GM12874 (cell line): ENCODE measurements around the gene GADD45A.

Experiments used
- TF ChIP-seq, protein P1 (sequence below): IDR thresholded peaks from 2 replicates; pipeline ENCODE4 v1.5.1; 2011; ENCODE audit warnings: low read depth, mild to moderate bottlenecking, control low read depth, low read length, moderate library complexity; ENCODE audit not compliant: insufficient read depth

The GADD45A gene

DNA sequence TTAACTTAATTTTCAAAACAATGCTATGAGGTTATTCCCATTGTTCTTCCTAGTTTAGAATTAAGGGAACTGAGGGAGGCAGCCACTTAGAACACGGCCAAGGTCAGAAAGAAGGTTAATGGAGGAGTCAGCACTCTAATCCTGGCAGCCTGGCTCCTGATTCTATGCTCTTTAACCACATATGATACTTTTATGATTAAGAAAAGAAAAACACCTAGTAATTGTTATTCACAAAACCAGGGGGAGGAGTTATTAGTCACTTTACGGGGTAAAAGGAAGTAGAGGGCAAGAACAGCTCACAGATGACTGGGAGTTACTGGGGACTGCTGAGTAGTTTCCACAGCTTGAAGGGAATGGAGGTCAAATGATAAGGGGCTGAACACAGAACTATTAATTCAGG is 38.6 kb downstream of the GADD45A start:
- TF ChIP-seq, protein P1, sequence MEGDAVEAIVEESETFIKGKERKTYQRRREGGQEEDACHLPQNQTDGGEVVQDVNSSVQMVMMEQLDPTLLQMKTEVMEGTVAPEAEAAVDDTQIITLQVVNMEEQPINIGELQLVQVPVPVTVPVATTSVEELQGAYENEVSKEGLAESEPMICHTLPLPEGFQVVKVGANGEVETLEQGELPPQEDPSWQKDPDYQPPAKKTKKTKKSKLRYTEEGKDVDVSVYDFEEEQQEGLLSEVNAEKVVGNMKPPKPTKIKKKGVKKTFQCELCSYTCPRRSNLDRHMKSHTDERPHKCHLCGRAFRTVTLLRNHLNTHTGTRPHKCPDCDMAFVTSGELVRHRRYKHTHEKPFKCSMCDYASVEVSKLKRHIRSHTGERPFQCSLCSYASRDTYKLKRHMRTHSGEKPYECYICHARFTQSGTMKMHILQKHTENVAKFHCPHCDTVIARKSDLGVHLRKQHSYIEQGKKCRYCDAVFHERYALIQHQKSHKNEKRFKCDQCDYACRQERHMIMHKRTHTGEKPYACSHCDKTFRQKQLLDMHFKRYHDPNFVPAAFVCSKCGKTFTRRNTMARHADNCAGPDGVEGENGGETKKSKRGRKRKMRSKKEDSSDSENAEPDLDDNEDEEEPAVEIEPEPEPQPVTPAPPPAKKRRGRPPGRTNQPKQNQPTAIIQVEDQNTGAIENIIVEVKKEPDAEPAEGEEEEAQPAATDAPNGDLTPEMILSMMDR = no peak

DNA sequence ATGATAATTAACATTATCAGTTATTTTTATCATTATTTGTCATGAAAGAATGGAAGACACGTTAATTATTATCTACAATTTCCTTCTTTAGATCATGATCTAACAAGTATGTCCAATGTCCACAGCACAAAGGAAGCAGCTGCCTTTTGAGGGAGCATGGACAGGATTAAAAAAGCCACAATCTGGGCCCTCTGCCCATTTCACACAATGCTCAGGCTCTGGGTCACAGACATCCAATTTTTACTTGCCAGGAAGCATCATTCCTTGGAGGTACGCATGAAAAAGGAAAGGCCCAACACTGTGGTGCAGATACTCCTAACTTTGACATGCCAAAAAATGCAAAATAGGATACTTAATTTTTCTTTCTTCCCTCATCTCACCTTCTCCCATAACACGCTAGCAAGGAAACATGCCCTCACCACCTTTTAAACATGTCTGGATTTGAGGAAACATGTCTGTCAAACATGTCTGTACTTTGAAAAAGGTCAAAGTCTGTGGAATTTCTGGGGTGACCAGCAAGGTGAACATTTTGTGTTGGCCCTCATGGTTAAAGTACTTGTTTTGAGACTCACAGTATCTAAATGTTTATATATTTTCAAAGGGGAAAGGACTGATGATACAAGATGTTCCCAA is 40.0 kb downstream of the GADD45A start:
- TF ChIP-seq, protein P1 = no peak

GRCh38 chr1:67726224-67726623 is 41.2 kb downstream of the GADD45A start:
- TF ChIP-seq, protein P1 = no peak

GRCh38 chr1:67729872-67730271 is 44.9 kb downstream of the GADD45A start:
- TF ChIP-seq, protein P1 = no peak

- TF ChIP-seq, protein P1 = no peak
Measured at GRCh38 chr1:67731322-67731721, 46.3 kb downstream of the GADD45A start.

DNA sequence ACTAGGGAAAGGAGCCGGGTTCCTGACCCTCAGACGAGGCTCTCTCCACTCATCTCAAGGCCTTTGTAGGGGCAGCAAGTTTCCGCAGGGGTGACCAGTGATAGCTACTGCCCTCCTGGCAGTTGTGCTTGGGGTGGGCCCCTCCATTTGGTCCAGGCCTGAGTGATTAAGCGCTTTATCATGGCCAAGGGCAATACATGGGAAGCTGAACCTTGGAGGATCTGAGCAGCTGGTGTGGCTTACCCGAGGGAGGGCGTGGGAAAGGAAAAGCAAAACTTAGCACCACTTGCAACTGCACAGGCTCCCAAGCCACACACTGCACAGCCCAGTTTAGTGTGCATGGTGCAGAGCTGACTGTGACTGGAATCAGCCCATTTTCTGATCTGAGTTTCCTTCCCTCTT is 47.8 kb downstream of the GADD45A start:
- TF ChIP-seq, protein P1 = no peak

DNA sequence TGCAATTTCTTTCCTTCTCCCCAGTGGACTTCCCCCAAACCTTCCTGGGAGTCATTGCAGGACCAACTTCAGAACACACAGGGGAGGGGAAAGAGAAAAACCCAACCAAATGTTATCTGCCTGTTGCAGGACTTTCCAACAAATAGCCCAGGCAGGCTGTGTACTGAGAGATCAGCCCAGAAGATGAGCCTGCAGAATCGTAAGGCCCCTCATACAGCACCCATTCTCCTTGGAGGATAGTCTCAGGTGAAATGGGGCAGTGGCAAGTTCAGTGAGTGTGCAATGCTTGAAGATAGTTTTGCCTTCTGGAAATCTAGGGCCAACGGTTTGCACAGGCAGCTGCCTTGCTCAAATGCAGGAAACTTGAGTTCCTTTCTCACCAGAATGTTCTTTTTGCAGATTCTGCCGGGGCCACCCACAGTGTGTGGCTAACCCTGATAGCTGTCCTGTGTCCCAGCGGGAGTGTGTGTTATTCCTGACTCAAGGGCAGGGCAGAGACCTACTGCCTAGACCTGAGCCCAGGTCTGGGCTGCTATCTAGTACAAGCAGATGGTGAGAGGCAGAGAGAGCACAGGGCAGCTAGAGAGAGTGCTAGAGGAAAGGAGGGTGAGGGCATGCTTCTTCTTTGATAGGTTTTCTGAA is 48.8 kb downstream of the GADD45A start:
- TF ChIP-seq, protein P1 = no peak
